ENCODE data around the gene NQO1. TPM values are rescaled to one million over a fixed set of nuclear protein-coding genes. Genes with fewer than 3 reads are reported as not detected.

Gene NQO1
- total and polyA plus RNA-seq, 2 donors (not counting 1 experiment from before 2014, with no cell fraction given): 1.3 to 2.3 TPM

- no CpG with 5 or more reads among the region's 1 CpG for WGBS (ENCODE audit: insufficient coverage)
- no peak overlapping the region for H3K4me2 ChIP-seq (replicated peaks; ENCODE audit: low read depth, low read length, poor library complexity, severe bottlenecking)
- no peak for ATAC-seq (ENCODE audit: low read depth)
- no peak for TF ChIP-seq CTCF (IDR thresholded peaks at IDR 0.05)
- TF ChIP-seq EZH2 (IDR thresholded peaks at IDR 0.05; ENCODE audit: borderline replicate concordance, insufficient read depth, low read depth, low read length, poor library complexity, severe bottlenecking): no peak
- intact Hi-C loops (cut with micrococcal nuclease): no loop called here
- no peaks in the 10 kb centered on the region for H4K20me1 ChIP-seq (ENCODE audit: control insufficient read depth, insufficient read depth, low read length, poor library complexity, severe bottlenecking)
- H3K27me3 ChIP-seq (replicated peaks in 1 of 4; ENCODE audit: control extremely low read depth in 1 of 4, control insufficient read depth in 3 of 4, insufficient read depth in 4 of 4, low read length in 3 of 4): no peaks in the 10 kb centered on the region
- no peak overlapping the region for H3K9ac ChIP-seq (ENCODE audit: low read length)
- no peak overlapping the region for H3K27ac ChIP-seq (ENCODE audit: low read length in 2 of 2)
- peaks cover 0 to 22% of the 10 kb centered on the region in 2 experiments for H3K36me3 ChIP-seq (replicated peaks in 1 of 2; ENCODE audit: control extremely low read depth in 1 of 2, control insufficient read depth in 1 of 2, extremely low read depth in 1 of 2, insufficient read depth in 2 of 2, low read length in 1 of 2)
- H3K4me3 Mint-ChIP-seq: no peak overlapping the region
- no peaks in the 10 kb centered on the region for H3K4me1 ChIP-seq (ENCODE audit: control insufficient read depth in 2 of 2, insufficient read depth in 2 of 2, low read length in 2 of 2)
- H3K9me3 ChIP-seq (ENCODE audit: control extremely low read depth in 1 of 3, control insufficient read depth in 2 of 3, insufficient read depth in 1 of 3, low read length in 2 of 3): no peaks in the 10 kb centered on the region
- no peaks in the 10 kb centered on the region for H3K27me3 Mint-ChIP-seq
- ChIA-PET POLR2A (no interaction called here), CTCF (interaction anchor here (1.2 kb wide), 1 partner anchor 267 kb away, joined by 5 read pairs; no protein-coding TSS in a partner anchor)
- no peak overlapping the region for H3K27ac Mint-ChIP-seq
- H3K9me3 Mint-ChIP-seq (ENCODE audit: insufficient read depth): no peaks in the 10 kb centered on the region
- no peaks in the 10 kb centered on the region for H3K4me1 Mint-ChIP-seq
- no peak overlapping the region for H2AFZ ChIP-seq (ENCODE audit: insufficient read depth, low read depth, low read length, poor library complexity, severe bottlenecking)
- no peak for DNase-seq
- no peaks in the 10 kb centered on the region for H3K79me2 ChIP-seq (ENCODE audit: control insufficient read depth, insufficient read depth, low read length)
- H3K4me3 ChIP-seq (ENCODE audit: control extremely low read depth in 1 of 5, extremely low read depth in 1 of 5, insufficient read depth in 1 of 5, low read depth in 2 of 5, low read length in 4 of 5): no peak overlapping the region
Observed at GRCh38 chr16:69662901-69663300, 63.5 kb downstream of the NQO1 start.

- POLR2A ChIA-PET: no interaction called here
- ATAC-seq (ENCODE audit: low read depth) (no peak), DNase-seq (no peak)
- no peak overlapping the region for H3K4me2 ChIP-seq (replicated peaks; ENCODE audit: low read depth, low read length, poor library complexity, severe bottlenecking)
- H3K4me1 Mint-ChIP-seq: no peaks in the 10 kb centered on the region
- TF ChIP-seq EZH2 (IDR thresholded peaks at IDR 0.05; ENCODE audit: borderline replicate concordance, insufficient read depth, low read depth, low read length, poor library complexity, severe bottlenecking): no peak
- no peak for TF ChIP-seq CTCF (IDR thresholded peaks at IDR 0.05)
- H4K20me1 ChIP-seq (ENCODE audit: control insufficient read depth, insufficient read depth, low read length, poor library complexity, severe bottlenecking): no peaks in the 10 kb centered on the region
- H3K4me1 ChIP-seq (ENCODE audit: control insufficient read depth in 2 of 2, insufficient read depth in 2 of 2, low read length in 2 of 2): no peaks in the 10 kb centered on the region
- H3K9me3 ChIP-seq (ENCODE audit: control extremely low read depth in 1 of 3, control insufficient read depth in 2 of 3, insufficient read depth in 1 of 3, low read length in 2 of 3): no peaks in the 10 kb centered on the region
- H3K9ac ChIP-seq (ENCODE audit: low read length): no peak overlapping the region
- H3K4me3 ChIP-seq (ENCODE audit: control extremely low read depth in 1 of 5, extremely low read depth in 1 of 5, insufficient read depth in 1 of 5, low read depth in 2 of 5, low read length in 4 of 5): no peak overlapping the region
- H3K36me3 ChIP-seq (replicated peaks in 1 of 2; ENCODE audit: control extremely low read depth in 1 of 2, control insufficient read depth in 1 of 2, extremely low read depth in 1 of 2, insufficient read depth in 2 of 2, low read length in 1 of 2): peaks cover 6 to 29% of the 10 kb centered on the region in 2 experiments
- H3K79me2 ChIP-seq (ENCODE audit: control insufficient read depth, insufficient read depth, low read length): no peaks in the 10 kb centered on the region
- no peak overlapping the region for H3K4me3 Mint-ChIP-seq
- CTCF ChIA-PET: no interaction called here
- no peaks in the 10 kb centered on the region for H3K9me3 Mint-ChIP-seq (ENCODE audit: insufficient read depth)
- no peak overlapping the region for H2AFZ ChIP-seq (ENCODE audit: insufficient read depth, low read depth, low read length, poor library complexity, severe bottlenecking)
- 94% methylated on average over 2 of the region's 4 CpGs for WGBS (ENCODE audit: insufficient coverage)
- H3K27ac Mint-ChIP-seq: no peak overlapping the region
- no peaks in the 10 kb centered on the region for H3K27me3 ChIP-seq (replicated peaks in 1 of 4; ENCODE audit: control extremely low read depth in 1 of 4, control insufficient read depth in 3 of 4, insufficient read depth in 4 of 4, low read length in 3 of 4)
- H3K27me3 Mint-ChIP-seq: no peaks in the 10 kb centered on the region
- intact Hi-C loops (cut with micrococcal nuclease): no loop called here
- no peak overlapping the region for H3K27ac ChIP-seq (ENCODE audit: low read length in 2 of 2)
Observed at GRCh38 chr16:69660166-69660565, 66.2 kb downstream of the NQO1 start.

Other genes with a start within 250 kb of the NQO1 start
- gene NFAT5, start 160.6 kb downstream of the NQO1 start, total RNA-seq: 50.0 and 52.1 TPM in 2 replicates
- 6.3 and 7.7 TPM in 2 replicates for gene NFAT5, start 160.6 kb downstream of the NQO1 start, polyA plus RNA-seq
- 44.9 and 49.6 TPM in 2 replicates for gene NOB1, start 28.4 kb upstream of the NQO1 start, total RNA-seq
- 40.6 and 42.3 TPM in 2 replicates for gene NOB1, start 28.4 kb upstream of the NQO1 start, polyA plus RNA-seq
- gene WWP2, start 35.8 kb upstream of the NQO1 start, total RNA-seq: 100 and 105 TPM in 2 replicates
- gene WWP2, start 35.8 kb upstream of the NQO1 start, polyA plus RNA-seq: 33.4 and 40.7 TPM in 2 replicates
- gene CLEC18A, start 224.8 kb upstream of the NQO1 start, total RNA-seq: 2.2 and 2.5 TPM in 2 replicates
- gene CLEC18A, start 224.8 kb upstream of the NQO1 start, polyA plus RNA-seq: 0.52 and 1.3 TPM in 2 replicates